Skin of body (tissue), 2 donors: ENCODE data around the gene DNMT3L. TPM values are rescaled to one million over a fixed set of nuclear protein-coding genes. Genes with fewer than 3 reads are reported as not detected.
"Not testable (repeated sequence)": the region's sequence is repeated elsewhere in the genome, so short reads cannot be mapped to it uniquely, and the experiment has no call there.

Experiments used
- DNase-seq: peaks from one replicate; lab custom pipeline; 2025; lab: John Stamatoyannopoulos, UW
- total RNA-seq: library from RNA; depleted of rRNA; stranded (reverse); fragments of >200 nt; gene quantifications from one replicate; pipeline ENCODE4 v1.2.3, GENCODE V29; 2014

The DNMT3L gene
- not detected for total RNA-seq

- no peak for DNase-seq
These were observed at the start of gene DNMT3L for GRCh38 chr21:44261675-44262295. DNMT3L (minus strand) TSS chr21:44261897; CDS start chr21:44261259, 638 bp downstream.

DNA sequence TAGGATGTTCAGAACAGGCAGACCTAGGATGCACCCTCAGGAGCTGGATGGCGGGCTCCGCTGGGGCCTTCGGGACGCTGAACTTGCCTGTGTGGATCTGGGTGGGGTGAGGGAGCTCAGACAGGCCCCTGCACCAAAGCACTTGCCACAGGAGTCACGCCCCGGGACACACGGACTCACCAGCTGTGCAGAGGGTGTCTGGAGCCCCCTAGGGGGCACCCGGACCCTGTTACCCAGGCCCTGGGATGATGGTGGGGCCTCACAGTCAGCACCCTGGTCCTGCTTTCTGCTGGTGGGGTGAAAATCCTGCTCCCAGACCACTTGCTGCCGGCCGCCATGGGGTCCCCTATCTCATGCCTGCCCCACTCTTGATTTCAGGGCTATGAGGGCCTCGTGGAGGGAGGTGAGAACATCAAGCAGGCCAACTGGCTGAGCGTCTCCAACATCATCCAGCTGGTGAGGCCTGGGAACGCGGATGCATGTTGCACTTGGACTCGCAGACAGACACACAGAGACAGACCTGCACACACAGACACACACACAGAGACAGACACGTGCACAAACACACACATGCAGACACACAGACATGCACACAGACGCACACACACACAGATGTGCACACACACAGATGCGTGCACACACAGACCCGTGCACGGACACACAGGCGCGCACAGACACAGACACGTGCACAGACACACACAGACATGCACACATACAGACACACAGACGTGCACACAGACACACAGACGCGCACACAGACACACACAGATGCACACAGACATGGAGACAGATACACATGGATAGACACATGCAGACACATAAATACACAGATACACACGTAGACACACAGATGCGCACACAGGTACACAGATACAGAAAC is 49.2 kb upstream of the DNMT3L start:
- DNase-seq, result no peak

GRCh38 chr21:44306936-44307704 is 45.4 kb upstream of the DNMT3L start:
- DNase-seq, result no peak

DNA sequence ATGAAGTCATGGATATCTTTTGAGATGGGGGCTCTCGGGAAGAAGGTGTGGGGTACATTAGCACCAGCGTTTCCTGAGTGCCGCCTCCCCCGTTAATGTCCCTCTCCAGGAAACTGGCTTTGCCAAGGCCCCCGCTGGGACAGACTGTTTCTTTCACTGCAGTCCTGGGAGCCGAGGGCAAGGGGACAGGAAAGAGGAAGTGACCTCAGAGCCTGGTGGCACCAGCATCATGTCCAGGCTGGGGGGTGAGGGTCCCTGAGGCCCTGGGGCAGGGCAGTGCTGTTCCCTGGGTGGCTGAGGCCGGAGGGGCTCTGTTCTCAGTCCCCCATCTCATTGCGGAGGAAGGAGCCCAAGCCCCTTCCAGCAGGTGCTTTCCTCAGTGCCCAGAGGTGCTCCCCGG is 44.0 kb upstream of the DNMT3L start:
- no peak for DNase-seq

GRCh38 chr21:44304877-44305293 is 43.2 kb upstream of the DNMT3L start:
- no peak for DNase-seq

- no peak for DNase-seq
These were observed 42.4 kb upstream of the DNMT3L start for GRCh38 chr21:44304011-44304616.

DNA sequence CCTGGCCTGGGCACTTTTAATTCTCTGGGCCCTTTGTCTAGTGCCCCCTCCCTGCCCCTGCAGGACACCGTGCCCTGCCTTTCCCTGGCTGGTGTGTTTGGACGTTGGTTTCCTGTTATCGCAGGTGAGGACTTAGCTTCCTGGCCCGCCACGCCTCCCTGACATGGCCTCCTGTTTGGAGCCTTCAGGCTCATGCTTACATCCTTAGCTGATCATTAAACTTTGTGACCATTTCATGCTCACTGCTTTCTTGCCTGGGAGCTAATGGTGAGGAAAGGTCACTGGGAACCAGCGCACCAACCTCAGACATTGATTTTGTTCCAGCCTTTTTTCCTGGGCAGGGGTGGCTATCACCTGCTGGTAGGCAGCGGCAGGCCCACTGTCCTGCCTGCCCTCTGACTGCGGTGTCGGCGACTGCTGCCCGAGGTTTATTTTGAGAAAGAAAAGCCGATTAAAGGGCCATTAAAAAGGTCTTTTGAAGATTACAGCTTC is 41.8 kb upstream of the DNMT3L start:
- DNase-seq, result no peak

DNA sequence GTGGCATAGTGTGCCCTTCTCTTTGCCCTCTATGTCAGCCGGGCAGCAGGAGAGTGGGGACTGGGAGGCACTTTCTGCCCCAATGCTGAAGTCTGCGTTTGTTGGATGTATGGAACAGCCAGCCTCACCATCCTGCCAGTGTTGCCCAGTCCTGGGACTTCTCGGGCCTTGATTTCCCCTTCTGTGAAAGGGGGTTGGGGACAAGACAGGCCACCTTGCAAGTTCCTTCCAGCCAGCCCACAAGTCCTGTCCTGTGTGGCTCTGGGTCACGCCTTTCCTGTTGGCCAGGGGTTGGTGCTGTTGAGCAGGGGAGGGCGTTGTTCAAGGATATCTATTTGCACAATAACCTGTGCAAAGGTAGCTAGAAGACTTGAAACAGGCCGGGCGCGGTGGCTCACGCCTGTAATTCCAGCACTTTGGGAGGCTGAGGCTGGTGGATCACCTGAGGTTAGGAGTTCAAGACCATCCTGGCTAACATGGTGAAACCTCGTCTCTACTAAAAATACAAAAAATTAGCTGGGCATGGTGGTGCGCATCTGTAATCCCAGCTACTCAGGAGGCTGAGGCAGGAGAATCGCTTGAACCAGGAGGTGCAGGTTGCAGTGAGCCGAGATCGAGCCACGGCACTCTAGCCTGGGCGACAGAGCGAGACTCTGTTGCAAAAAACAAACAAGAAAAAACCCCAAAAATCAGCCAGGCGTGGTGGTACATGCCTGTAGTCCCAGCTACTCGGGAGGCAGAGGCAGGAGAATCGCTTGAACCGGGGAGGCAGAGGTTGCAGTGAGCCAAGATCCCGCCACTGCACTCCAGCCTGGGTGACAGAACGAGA is 41.1 kb upstream of the DNMT3L start:
- DNase-seq, result not testable (repeated sequence)

GRCh38 chr21:44301961-44302406 is 40.3 kb upstream of the DNMT3L start:
- no peak for DNase-seq

GRCh38 chr21:44301141-44301540 is 39.4 kb upstream of the DNMT3L start:
- no peak for DNase-seq

DNA sequence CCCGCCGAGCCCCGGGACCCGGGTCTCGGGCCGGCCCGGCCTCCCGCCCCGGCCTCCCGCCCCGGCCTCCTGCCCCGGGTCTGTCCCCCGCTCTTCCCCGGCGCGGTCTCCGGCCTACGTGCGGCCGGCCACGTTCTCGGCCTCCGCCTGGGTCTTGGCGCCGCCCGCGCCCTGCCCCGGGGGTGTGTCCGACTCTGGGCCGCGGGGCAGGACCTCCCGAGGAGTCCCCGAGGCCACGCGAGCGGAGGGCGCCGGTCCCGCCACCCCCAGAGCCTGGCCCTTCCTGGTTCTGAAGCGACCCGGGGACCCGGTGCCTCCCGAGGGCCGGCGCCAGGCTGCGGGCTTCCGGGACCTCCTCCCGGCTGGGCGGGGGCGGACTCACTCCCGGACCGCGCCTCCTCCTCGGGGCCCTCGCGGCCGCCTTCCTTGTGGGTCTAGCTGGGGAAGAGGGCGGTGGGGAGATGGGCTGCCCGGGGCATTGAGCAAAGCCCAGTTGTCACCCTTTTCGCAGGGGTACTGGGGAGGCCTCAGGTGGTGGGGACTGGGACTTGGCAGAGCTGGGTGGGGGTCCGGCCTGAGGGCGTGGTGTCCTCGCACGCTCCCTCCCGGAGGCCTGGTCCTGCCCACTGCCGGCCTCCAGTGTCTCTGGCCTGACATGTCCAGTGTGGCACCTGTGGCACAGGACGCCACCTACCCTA is 38.7 kb upstream of the DNMT3L start:
- DNase-seq, result peak; percentile 24

DNA sequence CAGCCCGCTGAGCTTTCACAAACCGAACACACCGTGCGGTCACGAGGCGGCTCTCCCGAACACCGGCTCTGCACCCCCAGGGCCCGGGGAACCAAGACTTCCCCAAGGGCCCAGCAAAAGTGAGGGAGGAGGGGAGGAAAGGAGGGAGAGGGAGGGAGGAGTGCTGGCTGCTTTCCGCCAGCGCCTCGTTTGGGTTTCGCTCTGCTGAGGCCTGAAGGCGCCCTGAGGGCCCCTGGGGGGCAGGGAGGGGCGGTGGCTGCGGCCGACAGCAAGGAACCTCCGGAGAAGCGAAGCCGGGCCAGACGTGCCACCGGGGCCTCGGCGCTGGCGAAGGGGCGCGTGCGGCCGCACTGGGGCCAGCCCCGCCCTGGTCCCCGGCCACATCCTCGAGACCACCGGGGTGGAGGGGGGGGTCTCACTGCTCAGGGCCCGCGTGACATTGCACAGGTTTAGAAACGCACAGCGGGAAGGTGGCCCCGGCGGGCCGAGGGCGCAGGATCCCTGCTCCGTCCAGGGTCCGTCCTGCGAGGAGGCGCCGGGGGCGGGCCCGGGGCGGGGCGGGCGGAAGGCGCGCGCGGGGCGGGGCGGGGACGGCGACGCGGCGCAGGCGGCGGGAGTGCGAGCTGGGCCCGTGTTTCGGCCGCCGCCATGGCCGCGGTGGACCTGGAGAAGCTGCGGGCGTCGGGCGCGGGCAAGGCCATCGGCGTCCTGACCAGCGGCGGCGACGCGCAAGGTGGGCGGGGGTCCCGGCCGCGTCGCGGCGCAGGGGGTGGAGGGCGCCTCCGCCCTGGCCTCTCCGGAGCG is 38.0 kb upstream of the DNMT3L start, which contains the start of gene PFKL:
Gene PFKL, plus strand, starts transcription at position 596 of the 804 bp plus-strand sequence. Its CDS starts 53 bp downstream, at position 649.
- DNase-seq, result peak; percentile 37

GRCh38 chr21:44299085-44299457 is 37.4 kb upstream of the DNMT3L start:
- DNase-seq, result no peak

GRCh38 chr21:44298301-44298700 is 36.6 kb upstream of the DNMT3L start:
- DNase-seq, result no peak

GRCh38 chr21:44297525-44298290 is 36.0 kb upstream of the DNMT3L start:
- peak; percentile 88 for DNase-seq

DNA sequence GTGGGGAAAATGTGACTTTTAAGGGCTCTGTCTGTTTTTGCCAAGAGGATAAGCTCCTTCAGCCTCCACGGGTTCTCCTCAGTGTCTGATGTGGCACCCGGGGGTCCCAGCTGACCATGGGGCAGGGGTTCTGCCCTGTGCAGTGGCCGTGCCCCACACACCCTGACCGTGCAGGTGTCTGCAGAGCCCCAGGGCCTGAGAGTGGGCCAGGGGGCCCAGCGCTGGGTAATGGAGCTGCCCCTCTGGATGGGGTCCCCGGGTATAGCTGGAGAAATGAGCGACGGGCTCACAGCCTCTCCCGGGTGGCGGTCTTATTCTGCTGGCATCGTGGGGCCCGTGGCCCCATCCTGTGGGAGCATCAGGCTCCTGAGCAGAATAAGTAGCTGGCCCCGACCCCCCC is 35.2 kb upstream of the DNMT3L start:
- no peak for DNase-seq

DNA sequence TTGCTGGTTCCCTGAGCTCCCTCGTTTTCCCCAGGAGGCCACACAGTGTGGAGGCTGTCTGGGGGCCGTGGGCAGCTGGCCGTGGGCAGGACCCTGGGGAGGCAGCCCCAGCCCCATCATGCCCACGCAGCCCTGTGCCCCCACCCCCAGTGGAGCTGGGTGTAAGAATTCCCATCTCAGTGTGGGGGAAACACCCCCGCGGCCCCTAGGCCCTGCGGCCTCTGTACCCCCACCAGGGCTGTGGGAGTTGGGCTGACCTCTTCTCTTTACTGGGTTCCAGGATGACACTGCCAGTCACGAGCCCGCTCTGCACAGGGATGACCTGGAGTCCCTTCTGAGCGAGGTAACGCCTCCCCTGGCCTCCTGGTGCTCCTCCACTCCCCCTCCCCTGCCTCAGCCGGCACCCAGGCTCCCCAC is 34.4 kb upstream of the DNMT3L start:
- DNase-seq, result no peak

DNA sequence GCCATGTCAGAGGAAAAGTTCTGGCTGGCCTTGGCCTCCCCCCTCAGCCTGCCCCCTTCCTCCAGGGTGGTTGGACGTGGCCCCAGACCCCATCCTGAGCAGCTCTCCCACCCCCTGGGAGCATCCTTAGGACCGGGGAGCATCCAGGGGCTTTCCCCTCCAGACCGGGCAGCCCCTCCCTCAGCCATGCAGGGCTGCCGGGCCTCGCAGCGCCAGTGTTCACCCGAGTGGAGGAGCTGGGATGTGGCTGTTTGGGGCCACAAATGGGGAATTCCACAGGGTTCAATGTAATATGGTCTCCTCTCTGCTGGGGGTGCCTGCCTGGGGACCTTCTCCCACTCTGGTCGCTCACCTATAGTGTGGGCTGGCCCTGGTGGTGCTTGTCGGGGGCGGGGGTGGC is 33.9 kb upstream of the DNMT3L start:
- peak; percentile 30 for DNase-seq
